ENCODE measurements around the gene FAM83F.

Gene FAM83F

GRCh38 chr22:39979048-39979447 lies 15.7 kb upstream of the FAM83F start:
- TF ChIP-seq CTCF (IDR thresholded peaks at IDR 0.05; ENCODE audit: insufficient read depth, missing control alignments): no peak
- DNase-seq (ENCODE audit: insufficient read length, low spot score): no peak
- FAIRE-seq: no peak

- no peak for DNase-seq (ENCODE audit: insufficient read length, low spot score)
- FAIRE-seq: no peak
- no peak for TF ChIP-seq CTCF (IDR thresholded peaks at IDR 0.05; ENCODE audit: insufficient read depth, missing control alignments)
Observed at GRCh38 chr22:39979458-39979857, 15.3 kb upstream of the FAM83F start.

GRCh38 chr22:39980596-39980995 lies 14.2 kb upstream of the FAM83F start:
- no peak for DNase-seq (ENCODE audit: insufficient read length, low spot score)
- FAIRE-seq: no peak
- TF ChIP-seq CTCF (IDR thresholded peaks at IDR 0.05; ENCODE audit: insufficient read depth, missing control alignments): no peak

GRCh38 chr22:39983346-39983745 lies 11.4 kb upstream of the FAM83F start:
- no peak for DNase-seq (ENCODE audit: insufficient read length, low spot score)

GRCh38 chr22:39984006-39984405 lies 10.7 kb upstream of the FAM83F start:
- FAIRE-seq (no peak), DNase-seq (ENCODE audit: insufficient read length, low spot score) (no peak)
- no peak for TF ChIP-seq CTCF (IDR thresholded peaks at IDR 0.05; ENCODE audit: insufficient read depth, missing control alignments)

More at GRCh38 chr22:39983346-39983745, 11.4 kb upstream of the FAM83F start:
- FAIRE-seq: no peak
- TF ChIP-seq CTCF (IDR thresholded peaks at IDR 0.05; ENCODE audit: insufficient read depth, missing control alignments): no peak

GRCh38 chr22:39984746-39985145 lies 10.0 kb upstream of the FAM83F start:
- TF ChIP-seq CTCF (IDR thresholded peaks at IDR 0.05; ENCODE audit: insufficient read depth, missing control alignments): no peak
- DNase-seq (ENCODE audit: insufficient read length, low spot score) (no peak), FAIRE-seq (no peak)

GRCh38 chr22:39985383-39986035 lies 9.2 kb upstream of the FAM83F start:
- no peak for FAIRE-seq
- no peak for TF ChIP-seq CTCF (IDR thresholded peaks at IDR 0.05; ENCODE audit: insufficient read depth, missing control alignments)
- no peak for DNase-seq (ENCODE audit: insufficient read length, low spot score)
